GM23338 (cell line): ENCODE results near the gene GRAMD1A. TPM values are rescaled to one million over a fixed set of nuclear protein-coding genes. Genes with fewer than 3 reads are reported as not detected.

Source experiments
- CREB1 ChIP-seq: fragments of 250-450 bp; sonication (Bioruptor Pico); IDR thresholded peaks from 2 replicates; pipeline ENCODE4 v1.5.0; 2020; ENCODE audit warnings: low read depth, mild to moderate bottlenecking, moderate library complexity
- CTCF ChIP-seq, 2 experiments: fragments of 200-600 bp in 1 of 2; sonication (generic) in 1 of 2; conservative IDR thresholded peaks; 2 replicates each; pipeline versions ENCODE4 v1.5.1 to v1.6.1; 2016 to 2017; ENCODE audit warnings: antibody characterized with exemption in 2 of 2, low read depth in 2 of 2, mild to moderate bottlenecking in 2 of 2, moderate library complexity in 1 of 2
- EZH2 ChIP-seq: fragments of 200-600 bp; sonication (generic); IDR thresholded peaks from one replicate; pipeline ENCODE4 v1.8.0; 2017; ENCODE audit warnings: antibody characterized with exemption, mild to moderate bottlenecking, low read depth; ENCODE audit not compliant: unreplicated experiment
- JUNB ChIP-seq: IDR thresholded peaks from one replicate; pipeline ENCODE4 v1.6.1; 2016; ENCODE audit warnings: antibody characterized with exemption; ENCODE audit not compliant: unreplicated experiment
- NANOG ChIP-seq: IDR thresholded peaks from 2 replicates; pipeline ENCODE4 v1.6.1; 2016; ENCODE audit warnings: antibody characterized with exemption, borderline replicate concordance
- ZNF462 ChIP-seq: fragments of 250-450 bp; sonication (Bioruptor Pico); IDR thresholded peaks from 2 replicates; pipeline ENCODE4 v1.5.0; 2020; ENCODE audit warnings: mild to moderate bottlenecking, moderate library complexity
- polyA plus RNA-seq: library from polyadenylated mRNA; unstranded; fragments of >200 nt; fragmentation: Nextera tagmentation; extraction: Ambion mirVana; gene quantifications from 2 replicates; pipeline ENCODE4 v1.2.1, GENCODE V29; 2016
- total RNA-seq: library from RNA; depleted of rRNA; stranded (reverse); fragments of >200 nt; shearing (Covaris generic); gene quantifications from 2 replicates; pipeline ENCODE4 v1.2.3, GENCODE V29; 2014

GRAMD1A gene
- total and polyA plus RNA-seq, 2 experiments from 2014 or later = 122 to 174 TPM

- TF ChIP-seq CTCF (conservative IDR thresholded peaks at IDR 0.05; ENCODE audit: low read depth in 2 of 2) (no peak), CREB1 (CRISPR knock-in tag) (no peak), NANOG (no peak), JUNB (no peak), ZNF462 (CRISPR knock-in tag) (no peak), EZH2 (no peak)
Observed at GRCh38 chr19:35002037-35002535, 2.0 kb downstream of the GRAMD1A start (continued).
